ENCODE measurements around the gene HIGD1B. TPM values are rescaled to one million over a fixed set of nuclear protein-coding genes. Genes with fewer than 3 reads are reported as not detected.

Gene HIGD1B
- total and polyA plus RNA-seq, 4 donors: 0.28 to 0.43 TPM; not detected in 2

- no peak for TF ChIP-seq YY1 (IDR thresholded peaks at IDR 0.05)
- no peak for TF ChIP-seq NR2F2 (IDR thresholded peaks at IDR 0.05)
- TF ChIP-seq, protein P1, sequence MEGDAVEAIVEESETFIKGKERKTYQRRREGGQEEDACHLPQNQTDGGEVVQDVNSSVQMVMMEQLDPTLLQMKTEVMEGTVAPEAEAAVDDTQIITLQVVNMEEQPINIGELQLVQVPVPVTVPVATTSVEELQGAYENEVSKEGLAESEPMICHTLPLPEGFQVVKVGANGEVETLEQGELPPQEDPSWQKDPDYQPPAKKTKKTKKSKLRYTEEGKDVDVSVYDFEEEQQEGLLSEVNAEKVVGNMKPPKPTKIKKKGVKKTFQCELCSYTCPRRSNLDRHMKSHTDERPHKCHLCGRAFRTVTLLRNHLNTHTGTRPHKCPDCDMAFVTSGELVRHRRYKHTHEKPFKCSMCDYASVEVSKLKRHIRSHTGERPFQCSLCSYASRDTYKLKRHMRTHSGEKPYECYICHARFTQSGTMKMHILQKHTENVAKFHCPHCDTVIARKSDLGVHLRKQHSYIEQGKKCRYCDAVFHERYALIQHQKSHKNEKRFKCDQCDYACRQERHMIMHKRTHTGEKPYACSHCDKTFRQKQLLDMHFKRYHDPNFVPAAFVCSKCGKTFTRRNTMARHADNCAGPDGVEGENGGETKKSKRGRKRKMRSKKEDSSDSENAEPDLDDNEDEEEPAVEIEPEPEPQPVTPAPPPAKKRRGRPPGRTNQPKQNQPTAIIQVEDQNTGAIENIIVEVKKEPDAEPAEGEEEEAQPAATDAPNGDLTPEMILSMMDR (IDR thresholded peaks at IDR 0.05; ENCODE audit: low read depth, low read length, missing input control): no peak
- TF ChIP-seq RXRA (IDR thresholded peaks at IDR 0.05): no peak
- no peak for TF ChIP-seq JUND (IDR thresholded peaks at IDR 0.05)
- no peak for TF ChIP-seq HNF4A (conservative IDR thresholded peaks at IDR 0.05)
- TF ChIP-seq HNF4G (IDR thresholded peaks at IDR 0.05): no peak
- no peak for TF ChIP-seq MAX (IDR thresholded peaks at IDR 0.05)
- no peak for TF ChIP-seq EGR1 (IDR thresholded peaks at IDR 0.05; ENCODE audit: low read depth in 2 of 2)
- TF ChIP-seq ZBTB33 (IDR thresholded peaks at IDR 0.05): no peak
- 90% methylated on average over 6 of the region's 6 CpGs for WGBS
- H3K27me3 ChIP-seq (ENCODE audit: control insufficient read depth in 4 of 4, insufficient read depth in 4 of 4, low read length in 3 of 4): no peaks in the 10 kb centered on the region
Observed at GRCh38 chr17:44879376-44879775, 31.7 kb downstream of the HIGD1B start.

DNA sequence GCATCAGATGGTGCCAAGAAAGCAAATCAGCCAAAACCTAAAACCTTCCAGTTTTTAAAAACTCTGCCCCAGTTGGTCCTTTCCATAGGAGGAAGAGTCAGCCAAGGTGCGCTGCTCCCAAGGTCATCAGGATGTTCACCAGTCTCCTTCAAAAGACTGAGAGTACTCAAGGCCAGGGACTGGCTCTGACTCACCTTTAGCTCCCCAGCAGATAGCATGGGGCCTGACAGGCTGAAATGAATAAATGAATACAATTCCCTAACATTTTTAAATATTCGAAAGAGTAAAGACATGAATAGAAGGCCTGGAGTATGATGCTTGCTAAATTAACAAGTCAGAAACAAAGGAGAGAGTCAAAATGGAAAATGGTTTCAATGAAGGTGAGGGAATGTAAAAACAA lies 32.4 kb downstream of the HIGD1B start:
- H3K9ac ChIP-seq (ENCODE audit: low read depth in 1 of 2, low read length in 2 of 2): no peak overlapping the region
- no peaks in the 10 kb centered on the region for H3K9me3 ChIP-seq (ENCODE audit: control insufficient read depth in 4 of 4, low read length in 3 of 4)
- no peak overlapping the region for H3K27ac ChIP-seq (ENCODE audit: low read depth in 1 of 2, low read length in 2 of 2)
- H3K4me3 ChIP-seq (ENCODE audit: low read depth in 1 of 3, low read length in 3 of 3): no peak overlapping the region
- WGBS: 97% methylated on average over 2 of the region's 2 CpGs
- DNase-seq (ENCODE audit: low spot score): no peak
- no peak for TF ChIP-seq TAF1 (conservative IDR thresholded peaks at IDR 0.05)
- no peak for TF ChIP-seq FOXA1 (IDR thresholded peaks at IDR 0.05)
- TF ChIP-seq RAD21 (IDR thresholded peaks at IDR 0.05): no peak
- no peak for TF ChIP-seq NR2F2 (IDR thresholded peaks at IDR 0.05)
- TF ChIP-seq, protein P2, sequence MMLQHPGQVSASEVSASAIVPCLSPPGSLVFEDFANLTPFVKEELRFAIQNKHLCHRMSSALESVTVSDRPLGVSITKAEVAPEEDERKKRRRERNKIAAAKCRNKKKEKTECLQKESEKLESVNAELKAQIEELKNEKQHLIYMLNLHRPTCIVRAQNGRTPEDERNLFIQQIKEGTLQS (IDR thresholded peaks at IDR 0.05): no peak
- TF ChIP-seq ZBTB33 (IDR thresholded peaks at IDR 0.05): no peak
- TF ChIP-seq GABPA (IDR thresholded peaks at IDR 0.05 in 1 of 2, conservative IDR thresholded peaks at IDR 0.05 in 1 of 2): no peak
- TF ChIP-seq, protein P1 (IDR thresholded peaks at IDR 0.05; ENCODE audit: low read depth, low read length, missing input control): no peak
- TF ChIP-seq, protein P3, sequence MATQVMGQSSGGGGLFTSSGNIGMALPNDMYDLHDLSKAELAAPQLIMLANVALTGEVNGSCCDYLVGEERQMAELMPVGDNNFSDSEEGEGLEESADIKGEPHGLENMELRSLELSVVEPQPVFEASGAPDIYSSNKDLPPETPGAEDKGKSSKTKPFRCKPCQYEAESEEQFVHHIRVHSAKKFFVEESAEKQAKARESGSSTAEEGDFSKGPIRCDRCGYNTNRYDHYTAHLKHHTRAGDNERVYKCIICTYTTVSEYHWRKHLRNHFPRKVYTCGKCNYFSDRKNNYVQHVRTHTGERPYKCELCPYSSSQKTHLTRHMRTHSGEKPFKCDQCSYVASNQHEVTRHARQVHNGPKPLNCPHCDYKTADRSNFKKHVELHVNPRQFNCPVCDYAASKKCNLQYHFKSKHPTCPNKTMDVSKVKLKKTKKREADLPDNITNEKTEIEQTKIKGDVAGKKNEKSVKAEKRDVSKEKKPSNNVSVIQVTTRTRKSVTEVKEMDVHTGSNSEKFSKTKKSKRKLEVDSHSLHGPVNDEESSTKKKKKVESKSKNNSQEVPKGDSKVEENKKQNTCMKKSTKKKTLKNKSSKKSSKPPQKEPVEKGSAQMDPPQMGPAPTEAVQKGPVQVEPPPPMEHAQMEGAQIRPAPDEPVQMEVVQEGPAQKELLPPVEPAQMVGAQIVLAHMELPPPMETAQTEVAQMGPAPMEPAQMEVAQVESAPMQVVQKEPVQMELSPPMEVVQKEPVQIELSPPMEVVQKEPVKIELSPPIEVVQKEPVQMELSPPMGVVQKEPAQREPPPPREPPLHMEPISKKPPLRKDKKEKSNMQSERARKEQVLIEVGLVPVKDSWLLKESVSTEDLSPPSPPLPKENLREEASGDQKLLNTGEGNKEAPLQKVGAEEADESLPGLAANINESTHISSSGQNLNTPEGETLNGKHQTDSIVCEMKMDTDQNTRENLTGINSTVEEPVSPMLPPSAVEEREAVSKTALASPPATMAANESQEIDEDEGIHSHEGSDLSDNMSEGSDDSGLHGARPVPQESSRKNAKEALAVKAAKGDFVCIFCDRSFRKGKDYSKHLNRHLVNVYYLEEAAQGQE (IDR thresholded peaks at IDR 0.05): no peak
- TF ChIP-seq HNF4G (IDR thresholded peaks at IDR 0.05): no peak
- TF ChIP-seq JUND (IDR thresholded peaks at IDR 0.05): no peak
- no peak for TF ChIP-seq MAX (IDR thresholded peaks at IDR 0.05)
- no peak for TF ChIP-seq EGR1 (IDR thresholded peaks at IDR 0.05; ENCODE audit: low read depth in 2 of 2)
- no peak for TF ChIP-seq SP1 (IDR thresholded peaks at IDR 0.05)
- H3K4me1 ChIP-seq (ENCODE audit: control insufficient read depth in 4 of 4, insufficient read depth in 4 of 4, low read length in 3 of 4): no peaks in the 10 kb centered on the region
- peaks cover 9 to 67% (median 46%) of the 10 kb centered on the region in 4 donors for H3K36me3 ChIP-seq (ENCODE audit: control insufficient read depth in 4 of 4, insufficient read depth in 3 of 4, low read depth in 1 of 4, low read length in 3 of 4)
- no peaks in the 10 kb centered on the region for H3K27me3 ChIP-seq (ENCODE audit: control insufficient read depth in 4 of 4, insufficient read depth in 4 of 4, low read length in 3 of 4)

More at GRCh38 chr17:44879376-44879775, 31.7 kb downstream of the HIGD1B start:
- H3K36me3 ChIP-seq (ENCODE audit: control insufficient read depth in 4 of 4, insufficient read depth in 3 of 4, low read depth in 1 of 4, low read length in 3 of 4): peaks cover 10 to 65% (median 44%) of the 10 kb centered on the region in 4 donors
- H3K4me3 ChIP-seq (ENCODE audit: low read depth in 1 of 3, low read length in 3 of 3): no peak overlapping the region
- no peak for DNase-seq (ENCODE audit: low spot score)
- H3K27ac ChIP-seq (ENCODE audit: low read depth in 1 of 2, low read length in 2 of 2): no peak overlapping the region
- no peak overlapping the region for H3K9ac ChIP-seq (ENCODE audit: low read depth in 1 of 2, low read length in 2 of 2)
- no peaks in the 10 kb centered on the region for H3K4me1 ChIP-seq (ENCODE audit: control insufficient read depth in 4 of 4, insufficient read depth in 4 of 4, low read length in 3 of 4)
- H3K9me3 ChIP-seq (ENCODE audit: control insufficient read depth in 4 of 4, low read length in 3 of 4): no peaks in the 10 kb centered on the region
